NCI-H146 treated with DMSO at 0.1 percent for 48 hours (cell line): ENCODE measurements around the gene LCOR.
"Not testable (repeated sequence)": the region's sequence is repeated elsewhere in the genome, so short reads cannot be mapped to it uniquely, and the experiment has no call there.

Experiments
- DNase-seq: peaks from one replicate; lab custom pipeline; 2025; ENCODE audit not compliant: unreplicated experiment; lab: John Stamatoyannopoulos, UW

The LCOR gene

DNA sequence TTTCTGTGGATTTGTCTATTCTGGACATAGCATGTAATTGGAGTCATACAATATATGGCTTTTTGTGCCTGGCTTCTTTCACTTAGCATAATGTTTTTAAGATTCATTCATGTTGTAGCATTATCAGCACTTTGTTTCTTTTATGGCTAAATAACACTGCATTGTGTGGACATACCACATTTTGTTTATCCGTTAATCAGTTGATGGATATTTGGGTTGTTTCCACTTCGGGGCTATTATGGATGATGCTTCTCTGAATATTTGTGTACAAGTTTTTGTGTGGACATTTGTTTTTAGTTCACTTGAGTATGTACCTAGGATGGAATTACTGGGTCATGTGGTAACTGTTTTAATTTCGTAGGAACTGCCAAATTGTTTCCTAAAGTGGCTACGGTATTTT lies 6.4 kb downstream of the LCOR start:
- no peak for DNase-seq

DNA sequence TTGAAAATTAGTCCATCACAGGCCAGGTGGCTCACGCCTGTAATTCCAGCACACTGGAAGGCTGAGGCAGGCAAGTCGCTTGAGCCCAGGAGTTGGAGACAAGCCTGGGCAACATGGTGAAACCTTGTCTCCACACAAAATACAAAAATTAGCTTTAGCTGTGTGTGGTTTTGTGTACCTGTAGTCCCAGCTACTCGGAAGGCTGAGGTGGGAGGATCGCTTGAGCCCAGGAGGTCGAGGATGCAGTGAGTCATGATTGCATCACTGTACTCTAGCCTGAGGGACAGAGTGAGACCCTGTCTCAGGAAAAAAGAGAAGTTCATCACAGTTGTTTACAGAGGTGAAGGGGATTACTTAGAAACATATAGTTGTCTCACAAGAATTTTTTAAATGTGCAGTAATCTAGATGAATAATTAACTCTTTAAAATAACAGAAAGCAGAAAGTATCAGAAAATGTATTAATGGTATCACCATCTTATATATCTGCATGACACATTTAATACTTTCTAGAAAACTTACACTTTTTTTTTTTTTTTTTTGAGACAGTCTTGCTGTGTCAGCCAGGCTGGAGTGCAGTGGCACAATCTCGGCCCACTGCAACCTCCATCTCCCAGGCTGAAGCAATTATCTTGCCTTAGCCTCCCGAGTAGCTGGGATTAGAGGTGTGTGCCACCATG lies 8.9 kb downstream of the LCOR start:
- no peak for DNase-seq

DNA sequence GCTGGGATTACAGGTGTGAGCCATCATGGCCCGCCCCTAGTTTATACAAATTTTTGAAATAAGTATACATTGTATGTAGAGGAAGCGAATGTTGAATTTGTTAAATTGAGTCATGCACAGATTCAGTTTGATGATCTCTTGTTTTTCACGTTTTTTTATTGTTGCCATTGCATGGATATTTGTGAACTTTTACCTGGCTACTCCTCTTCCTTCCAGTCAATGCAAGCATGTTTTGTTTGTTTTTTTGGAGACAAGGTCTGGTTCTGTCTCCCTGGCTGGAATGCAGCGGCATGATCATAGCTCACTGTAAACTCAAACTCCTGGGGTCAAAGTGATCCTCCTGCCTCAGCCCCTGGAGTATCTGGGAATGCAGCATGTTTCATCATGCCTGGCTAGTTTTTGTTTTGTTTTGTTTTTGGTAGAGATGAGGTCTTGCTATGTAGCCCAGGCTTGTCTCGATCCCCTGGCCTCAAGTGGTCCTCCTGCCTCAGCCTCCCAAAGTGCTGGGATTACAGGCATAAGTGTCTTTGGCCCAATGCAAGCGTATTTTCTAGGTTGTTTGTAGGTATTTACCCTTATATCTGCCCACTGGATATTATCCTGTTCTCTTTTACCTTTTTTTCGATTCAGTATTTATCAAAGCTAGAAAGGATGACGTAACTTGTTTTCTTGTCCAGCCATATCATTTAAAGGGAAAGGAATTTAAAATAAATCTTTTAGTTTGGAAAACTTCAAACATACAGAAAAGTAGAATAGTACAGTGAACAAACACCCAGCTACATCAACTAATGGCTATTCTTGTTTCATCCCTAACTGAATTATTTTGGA lies 11.0 kb downstream of the LCOR start:
- DNase-seq, result no peak

DNA sequence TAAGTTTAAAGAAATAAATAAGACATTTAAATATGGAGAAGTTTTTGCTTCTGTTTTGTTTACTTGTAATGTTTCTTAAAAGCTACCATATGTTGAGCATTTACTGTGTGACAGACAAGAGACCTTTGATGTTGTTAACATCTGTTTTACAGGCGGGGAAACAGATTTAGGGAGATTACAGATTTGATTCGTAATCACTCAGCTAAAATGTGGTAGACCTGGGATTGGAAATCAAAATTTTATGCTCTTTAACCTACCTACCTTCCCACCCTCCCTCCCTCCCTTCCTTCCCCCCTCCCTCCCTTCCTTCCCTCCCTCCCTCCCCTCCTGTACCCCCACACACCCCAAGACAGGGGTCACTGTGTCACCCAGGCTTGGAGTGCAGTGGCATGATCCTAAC lies 11.7 kb downstream of the LCOR start:
- DNase-seq, result no peak

DNA sequence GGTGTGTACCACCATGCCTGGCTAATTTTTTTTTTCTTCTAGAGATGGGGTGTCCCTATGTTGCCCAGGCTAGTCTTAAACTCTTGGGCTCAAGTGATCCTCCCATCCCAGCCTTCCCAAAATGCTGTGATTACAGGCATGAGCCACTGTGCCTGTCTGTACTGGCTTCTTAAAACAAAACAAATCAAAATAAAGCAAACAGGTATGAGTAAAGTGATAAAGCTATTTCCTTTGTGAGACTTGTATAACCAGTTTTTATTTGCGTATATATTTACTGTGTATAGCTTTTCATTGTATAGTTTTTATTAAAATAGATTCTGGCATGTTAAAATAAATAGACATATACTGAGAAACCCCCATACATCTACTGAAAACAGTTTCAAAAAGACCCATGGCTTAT lies 14.3 kb downstream of the LCOR start:
- no peak for DNase-seq

DNA sequence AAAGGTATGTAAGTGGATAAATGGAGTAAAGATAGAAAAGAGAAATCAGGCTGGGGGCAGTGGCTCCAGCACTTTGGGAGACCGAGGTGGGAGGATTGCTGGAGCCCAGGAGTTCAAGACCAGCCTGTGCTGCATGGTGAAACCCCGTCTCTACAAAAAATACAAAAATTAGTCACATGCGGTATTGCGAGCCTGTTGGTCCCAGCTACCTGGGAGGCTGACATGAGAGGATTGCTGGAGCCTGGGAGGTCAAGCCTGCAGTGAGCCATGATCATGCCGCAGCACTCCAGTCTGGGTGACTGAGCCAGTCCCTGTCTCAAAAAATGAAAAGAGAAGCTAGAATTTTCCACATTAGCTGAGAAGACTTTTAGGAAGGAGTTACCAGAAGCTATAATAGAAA lies 14.8 kb downstream of the LCOR start:
- DNase-seq, result no peak

DNA sequence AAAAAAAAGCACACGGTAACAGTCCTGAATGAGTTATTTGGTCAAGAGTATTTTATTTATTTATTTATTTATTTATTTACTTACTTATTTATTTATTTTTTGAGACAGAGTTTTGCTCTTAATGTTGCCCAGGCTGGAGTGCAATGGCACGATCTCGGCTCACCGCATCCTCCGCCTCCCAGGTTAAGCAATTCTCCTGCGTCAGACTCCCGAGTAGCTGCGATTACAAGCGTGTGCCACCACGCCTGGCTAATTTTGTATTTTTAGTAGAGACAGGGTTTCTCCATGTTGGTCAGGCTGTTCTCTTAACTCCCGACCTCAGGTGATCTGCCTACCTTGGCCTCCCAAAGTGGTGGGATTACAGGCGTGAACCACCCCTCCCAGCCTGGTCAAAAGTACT lies 15.3 kb downstream of the LCOR start:
- not testable (repeated sequence) for DNase-seq

DNA sequence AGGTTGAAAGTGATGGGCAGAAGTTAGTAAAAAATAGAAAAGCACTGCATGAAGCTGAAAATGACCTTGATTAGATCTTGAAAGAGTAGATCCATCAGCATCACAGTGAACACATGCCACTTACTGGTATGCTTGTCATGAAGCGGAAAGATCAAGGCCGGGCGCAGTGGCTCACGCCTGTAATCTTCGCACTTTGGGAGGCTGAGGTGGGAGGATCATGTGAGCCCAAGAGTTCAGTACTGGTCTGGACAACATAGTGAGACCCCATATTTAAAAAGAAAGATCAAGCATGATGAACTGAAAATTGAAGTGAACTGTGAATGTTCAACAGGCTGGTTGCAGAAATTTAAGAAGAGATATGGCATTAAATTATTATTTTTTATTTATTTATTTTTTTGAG lies 18.0 kb downstream of the LCOR start:
- DNase-seq, result no peak

DNA sequence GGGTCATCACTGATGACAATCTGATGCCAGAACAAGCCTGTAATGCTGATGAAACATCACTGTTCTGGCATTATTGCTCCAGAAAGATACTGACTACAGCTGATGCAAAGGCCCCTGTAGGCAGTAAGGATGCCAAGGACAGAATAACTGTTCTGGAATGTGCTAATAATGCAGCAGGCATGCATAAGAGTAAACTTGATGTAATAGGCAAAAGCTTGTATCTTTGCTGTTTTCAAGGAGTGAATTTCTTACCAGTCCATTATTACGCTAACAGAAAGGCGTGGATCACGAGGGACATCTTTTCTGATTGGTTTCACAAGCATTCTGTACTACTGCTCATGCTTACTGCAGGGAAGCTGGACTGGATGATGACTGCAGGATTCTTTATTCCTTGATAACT lies 18.7 kb downstream of the LCOR start:
- no peak for DNase-seq

DNA sequence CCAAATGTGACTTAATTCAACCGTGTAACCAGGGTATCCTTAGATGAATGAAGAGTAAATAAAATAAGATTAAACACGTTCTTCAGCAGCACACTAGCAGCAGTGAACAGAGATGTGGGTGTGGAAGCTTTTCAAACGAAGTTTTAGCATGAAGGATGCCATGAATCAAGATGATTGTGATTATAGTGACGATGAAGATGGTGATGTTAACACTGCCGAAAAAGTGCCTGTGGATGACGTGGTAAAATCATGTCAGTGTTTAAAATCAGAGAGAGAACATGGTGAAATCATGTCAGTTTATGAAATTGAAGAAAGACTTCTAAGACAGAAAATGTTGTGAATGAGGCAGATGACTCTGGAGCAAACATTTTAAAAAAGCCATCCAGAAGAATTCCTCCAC lies 19.2 kb downstream of the LCOR start:
- no peak for DNase-seq

DNA sequence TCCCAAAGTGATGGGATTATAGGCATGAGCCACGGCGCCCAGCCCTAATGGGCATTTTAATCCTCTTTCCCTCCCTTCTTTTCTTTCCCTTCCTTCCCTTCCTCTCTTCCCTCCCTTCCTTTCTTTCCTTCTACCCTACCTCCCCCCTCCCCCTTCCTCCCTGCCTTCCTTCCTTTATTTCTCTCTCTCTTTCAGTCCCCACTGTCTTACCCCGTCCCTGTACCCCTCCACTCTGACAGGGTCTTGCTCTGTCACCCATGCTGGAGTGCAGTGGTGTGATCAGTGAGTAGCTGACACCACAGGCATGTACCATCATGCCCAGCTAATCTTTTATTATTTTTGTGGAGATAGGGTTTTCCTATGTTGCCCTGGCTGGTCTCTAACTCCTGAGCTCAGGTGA lies 24.2 kb downstream of the LCOR start:
- no peak for DNase-seq

DNA sequence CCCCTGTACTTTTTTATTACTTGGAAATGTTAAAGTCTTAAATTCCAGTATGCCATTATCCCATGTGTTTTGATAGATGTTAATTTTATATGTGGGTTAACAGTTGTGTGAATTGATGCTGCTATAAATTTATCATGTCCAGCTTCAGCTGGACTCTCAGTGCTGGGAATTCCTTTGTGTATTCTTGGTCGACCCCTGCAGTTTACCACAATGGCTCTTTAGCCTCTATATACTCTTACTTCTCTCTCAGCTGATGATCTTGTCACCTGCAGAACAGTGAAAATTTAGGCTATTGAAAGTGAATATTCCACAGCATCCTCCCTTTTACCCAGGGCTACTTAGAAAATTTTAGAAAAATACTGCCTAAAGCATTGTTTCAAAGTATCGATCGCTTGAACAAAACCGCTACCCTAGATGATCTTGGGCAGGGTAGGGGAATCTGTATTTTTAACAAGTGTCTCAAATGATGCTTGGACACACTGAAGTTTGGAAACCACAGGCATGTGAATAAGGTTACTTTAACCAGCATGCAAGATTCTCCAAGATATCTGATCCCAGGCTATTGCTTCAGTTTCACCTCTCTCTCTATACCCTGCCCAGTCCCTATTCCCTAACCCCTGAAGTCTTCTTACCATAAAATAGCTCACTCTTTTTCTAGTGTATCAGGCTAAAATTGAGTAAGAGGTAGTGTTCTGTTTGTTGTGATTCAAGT lies 25.4 kb downstream of the LCOR start:
- peak; percentile 48 for DNase-seq

DNA sequence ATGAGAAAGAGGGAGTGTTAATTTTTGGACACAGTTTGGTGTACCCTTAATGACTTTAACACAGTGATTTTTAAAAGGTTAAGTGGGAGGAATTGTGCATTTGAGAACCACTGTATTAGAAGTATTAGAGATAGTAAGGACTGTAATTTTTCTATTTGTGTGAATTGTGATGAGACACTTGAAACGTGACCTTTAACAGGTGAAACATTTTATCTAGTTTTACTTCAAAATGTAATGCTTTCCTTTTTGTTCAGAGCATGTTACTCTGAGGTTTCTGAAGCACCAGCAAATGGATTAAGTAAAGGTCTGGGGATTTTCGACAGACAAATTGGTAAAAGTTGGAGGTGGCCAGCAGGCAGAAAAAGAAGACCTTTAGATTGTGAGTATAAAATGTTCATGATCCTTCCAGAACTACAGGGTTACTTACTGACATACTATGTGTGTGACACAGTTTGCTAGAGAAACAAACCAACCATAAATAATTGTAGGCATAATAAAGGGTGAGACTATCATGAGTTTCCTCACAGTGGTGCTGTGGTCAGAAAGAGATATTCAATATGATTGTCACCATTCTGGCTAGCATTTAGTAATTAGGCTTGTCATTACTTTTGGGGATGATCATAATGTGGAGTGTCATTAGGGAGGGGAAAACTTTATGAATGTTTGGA lies 26.1 kb downstream of the LCOR start:
- DNase-seq, result no peak

DNA sequence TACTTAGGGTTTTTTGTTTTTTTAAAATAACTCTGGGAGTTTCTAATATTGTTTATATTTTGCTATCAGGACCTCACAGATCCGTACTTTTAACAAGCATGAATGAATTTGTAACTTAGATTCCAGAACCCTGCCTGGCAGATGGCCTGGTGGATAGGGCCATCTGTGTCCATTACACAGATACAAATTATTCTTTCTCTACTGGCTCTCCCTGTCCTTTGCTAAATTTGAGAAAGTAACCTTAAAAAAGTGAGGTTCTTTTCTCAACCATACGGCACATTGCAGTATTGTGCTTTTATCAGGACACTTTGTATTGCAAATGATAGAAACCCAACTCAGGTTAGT lies 26.6 kb downstream of the LCOR start:
- no peak for DNase-seq

DNA sequence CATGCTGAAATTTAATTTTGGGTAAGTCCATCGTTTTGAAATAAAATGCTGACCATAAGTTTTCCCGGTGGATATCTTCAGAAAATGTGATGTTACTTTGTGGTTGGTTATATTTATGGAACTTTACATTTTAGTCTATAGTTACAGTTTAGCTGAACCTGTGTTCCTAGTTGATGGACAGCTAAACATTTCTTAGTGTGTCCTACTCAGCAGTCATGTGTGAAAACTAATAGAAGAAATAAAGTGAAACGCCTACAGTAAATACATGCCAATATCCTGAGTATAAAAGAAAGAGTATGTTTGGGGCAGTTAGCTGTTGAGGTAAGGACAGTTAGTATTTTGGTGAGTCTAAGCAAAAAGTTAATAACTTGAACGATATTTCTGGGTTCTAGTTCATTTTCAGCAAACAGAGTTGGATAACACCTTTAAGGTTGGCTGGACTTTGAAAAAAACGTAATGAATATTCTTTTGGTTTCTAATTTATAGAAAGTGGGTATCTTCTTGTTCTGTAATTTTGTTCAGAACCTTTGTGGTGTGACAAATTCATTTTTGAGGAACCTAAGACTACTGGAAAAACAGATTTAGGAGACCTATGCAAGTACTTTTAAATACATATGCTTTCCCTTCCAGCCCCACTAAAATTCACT lies 28.7 kb downstream of the LCOR start:
- DNase-seq, result no peak

DNA sequence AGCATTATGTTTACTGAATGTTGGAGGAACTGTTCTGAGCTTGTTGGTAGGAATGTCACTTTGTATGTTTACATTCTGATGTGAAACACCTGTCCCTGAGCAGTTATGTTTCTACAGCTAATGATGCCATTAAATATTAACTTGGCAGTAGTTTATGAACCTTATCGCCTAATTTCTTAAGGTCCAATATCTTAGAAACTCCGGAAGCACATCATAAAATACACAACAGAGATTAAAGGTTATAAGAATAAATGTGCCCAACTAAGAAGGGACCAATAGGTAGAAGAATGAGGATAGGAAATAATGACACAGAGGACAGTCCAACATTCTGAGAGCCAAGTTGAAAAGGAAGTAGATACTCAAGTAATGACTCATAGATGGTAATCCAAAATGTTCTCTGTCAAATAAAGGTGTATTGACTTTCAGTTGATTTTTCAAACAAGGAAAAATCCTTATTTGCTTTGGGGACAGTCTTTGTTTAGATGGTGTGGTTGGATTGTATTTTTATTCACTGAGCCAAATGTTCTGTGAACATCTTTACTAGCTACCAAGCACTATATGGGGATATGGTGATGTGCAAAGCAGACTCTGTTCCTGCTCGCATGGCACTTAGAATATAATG lies 31.9 kb downstream of the LCOR start:
- DNase-seq, result peak; percentile 74

DNA sequence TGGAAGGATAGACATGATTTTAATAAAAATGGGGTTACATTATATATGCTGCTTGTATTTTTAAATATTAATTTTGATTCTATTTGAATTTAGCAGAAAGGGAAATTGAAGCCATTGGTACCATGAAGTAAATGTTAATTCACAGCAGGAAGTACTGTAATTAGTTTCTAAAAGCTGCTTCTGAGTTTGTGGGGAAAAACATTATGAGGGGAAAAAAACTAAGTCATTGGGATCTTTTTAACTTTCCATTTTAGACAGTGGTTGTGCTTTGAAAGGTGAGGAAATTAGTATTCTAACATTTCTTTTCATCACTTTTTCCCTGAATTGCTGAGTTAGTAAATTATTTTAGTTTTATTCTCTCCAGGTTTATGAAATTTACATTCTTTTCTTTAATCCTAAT lies 41.0 kb downstream of the LCOR start:
- no peak for DNase-seq

DNA sequence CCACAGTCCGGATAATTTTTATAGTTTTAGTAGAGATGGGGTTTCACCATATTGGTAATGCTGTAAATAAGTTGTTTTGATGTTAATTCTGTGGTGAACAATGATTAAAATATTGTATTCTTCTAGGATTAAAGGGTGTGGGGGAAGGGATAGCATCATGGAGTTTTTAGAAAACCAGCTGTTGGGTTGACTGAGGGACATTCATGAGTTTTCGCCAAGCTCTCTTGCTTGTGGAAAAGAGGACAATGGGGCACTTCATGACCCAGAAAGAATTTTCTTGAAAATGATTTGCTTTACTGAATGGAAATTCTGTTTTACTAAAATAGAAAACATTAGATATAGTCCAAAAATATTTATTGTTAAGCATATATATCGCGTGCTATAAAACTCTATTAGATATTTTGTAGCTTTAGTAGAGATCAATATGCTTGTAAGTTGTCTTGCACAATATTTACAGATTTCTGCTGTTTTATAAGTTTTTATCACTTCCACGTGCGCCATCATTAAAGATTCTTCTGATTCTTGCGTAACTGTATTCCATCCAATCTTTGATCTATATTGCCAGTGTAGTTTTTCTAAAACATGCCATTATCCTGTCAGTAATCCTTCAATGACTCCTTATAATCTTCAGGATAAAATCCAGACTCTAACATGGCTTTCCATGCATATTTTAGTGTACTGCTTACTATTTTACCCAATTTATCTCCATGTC lies 41.8 kb downstream of the LCOR start:
- no peak for DNase-seq

DNA sequence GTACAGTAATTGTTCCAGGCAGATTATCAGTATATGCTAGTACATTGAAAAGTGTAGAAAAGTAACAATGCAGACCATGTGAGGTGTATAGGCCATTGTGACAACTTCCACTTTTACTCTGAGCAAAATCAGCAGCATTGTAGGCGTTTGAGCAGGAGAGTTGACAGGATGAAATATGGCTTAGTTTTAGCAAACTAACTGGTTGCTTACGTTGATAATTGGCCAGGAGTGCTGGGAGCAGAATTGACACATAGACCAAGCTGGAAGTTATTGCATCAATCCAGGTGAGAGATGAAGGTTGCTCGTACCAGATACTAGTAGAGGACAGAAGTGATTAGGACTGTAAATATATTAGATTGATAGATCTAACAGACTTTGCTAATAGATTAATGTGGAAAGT lies 46.0 kb downstream of the LCOR start:
- DNase-seq, result no peak

DNA sequence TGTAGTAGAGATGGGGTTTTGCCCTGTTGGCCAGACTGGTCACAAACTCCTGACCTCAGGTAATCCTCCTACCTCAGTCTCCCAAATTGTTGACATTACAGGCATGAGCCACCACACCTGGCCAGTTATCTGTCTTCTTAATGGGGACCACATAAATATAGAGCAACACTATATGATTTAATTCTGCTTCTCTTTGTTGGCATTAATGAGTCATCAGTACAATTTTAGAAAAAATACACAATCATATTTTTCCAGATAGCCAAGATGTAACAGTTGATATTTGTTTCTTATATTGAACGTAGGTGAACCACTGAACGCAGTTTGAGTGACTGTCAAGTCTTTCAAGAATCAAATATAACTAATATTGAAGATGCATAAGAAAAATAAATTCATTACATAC lies 48.5 kb downstream of the LCOR start:
- DNase-seq, result no peak
